HUES48 (cell line): ENCODE results near the gene NKAIN2.

Source experiments
- H3K27ac ChIP-seq: one replicate; pipeline ENCODE4 v1.7.0; 2013; ENCODE audit warnings: low read depth, low read length, inconsistent platforms
- H3K27me3 ChIP-seq: 2 replicates; pipeline ENCODE4 v1.6.1; 2013; ENCODE audit warnings: mild to moderate bottlenecking, low read length; ENCODE audit not compliant: control insufficient read depth, insufficient read depth
- H3K36me3 ChIP-seq: 2 replicates; pipeline ENCODE4 v1.6.1; 2013; ENCODE audit warnings: low read length; ENCODE audit not compliant: control insufficient read depth, insufficient read depth
- H3K4me1 ChIP-seq: 2 replicates; pipeline ENCODE4 v1.6.1; 2013; ENCODE audit warnings: mild to moderate bottlenecking, low read length; ENCODE audit not compliant: control insufficient read depth, insufficient read depth
- H3K4me3 ChIP-seq: 2 replicates; pipeline ENCODE4 v1.5.1; 2013; ENCODE audit warnings: mild to moderate bottlenecking, low read depth, low read length
- H3K9ac ChIP-seq: 2 replicates; pipeline ENCODE4 v1.6.1; 2013; ENCODE audit warnings: mild to moderate bottlenecking, low read depth, low read length, moderate library complexity
- H3K9me3 ChIP-seq: 2 replicates; pipeline ENCODE4 v1.6.1; 2013; ENCODE audit warnings: low read length; ENCODE audit not compliant: control insufficient read depth, insufficient read depth

NKAIN2 gene

GRCh38 chr6:124859366-124859765 is 1055.7 kb downstream of the NKAIN2 start:
- peaks cover 4% of the 10 kb centered on the region for H3K4me1 ChIP-seq

GRCh38 chr6:124866040-124866439 is 1062.4 kb downstream of the NKAIN2 start:
- H3K9me3 ChIP-seq: no peaks in the 10 kb centered on the region
- no peak overlapping the region for H3K4me3 ChIP-seq
- H3K9ac ChIP-seq: no peak overlapping the region
- no peak overlapping the region for H3K27ac ChIP-seq
- no peaks in the 10 kb centered on the region for H3K36me3 ChIP-seq
- H3K27me3 ChIP-seq: no peaks in the 10 kb centered on the region
- H3K4me1 ChIP-seq: no peaks in the 10 kb centered on the region

More at GRCh38 chr6:124859366-124859765, 1055.7 kb downstream of the NKAIN2 start:
- Histone ChIP-seq H3K9ac (no peak overlapping the region), H3K27me3 (no peaks in the 10 kb centered on the region), H3K9me3 (no peaks in the 10 kb centered on the region), H3K36me3 (no peaks in the 10 kb centered on the region), H3K4me3 (no peak overlapping the region), H3K27ac (no peak overlapping the region)

- Histone ChIP-seq H3K27ac (no peak overlapping the region), H3K27me3 (no peaks in the 10 kb centered on the region), H3K4me3 (no peak overlapping the region), H3K9me3 (no peaks in the 10 kb centered on the region), H3K4me1 (no peaks in the 10 kb centered on the region), H3K36me3 (no peaks in the 10 kb centered on the region), H3K9ac (no peak overlapping the region)
Measured at GRCh38 chr6:124867121-124867520, 1063.5 kb downstream of the NKAIN2 start.

- Histone ChIP-seq H3K9me3 (no peaks in the 10 kb centered on the region), H3K36me3 (no peaks in the 10 kb centered on the region), H3K9ac (no peak overlapping the region), H3K4me1 (no peaks in the 10 kb centered on the region), H3K4me3 (no peak overlapping the region), H3K27ac (no peak overlapping the region), H3K27me3 (no peaks in the 10 kb centered on the region)
Measured at GRCh38 chr6:124868481-124868880, 1064.8 kb downstream of the NKAIN2 start.

DNA sequence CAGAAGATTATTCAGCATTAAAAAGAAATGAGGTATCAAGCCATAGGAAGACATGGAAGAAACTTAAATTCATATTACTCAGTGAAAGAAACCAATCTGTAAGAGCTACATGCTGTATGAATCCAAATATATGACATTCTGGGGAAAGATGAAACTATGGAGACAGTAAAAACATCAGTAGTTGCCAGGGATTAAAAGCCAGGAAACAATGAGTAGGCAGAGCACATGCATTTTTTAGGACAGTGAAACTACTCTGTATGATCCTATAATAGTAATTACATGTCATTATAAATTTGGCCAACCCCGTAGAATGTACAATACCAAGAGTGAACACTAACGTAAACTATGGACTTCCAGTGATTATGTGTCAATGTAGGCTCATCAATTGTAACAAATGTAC is 1065.8 kb downstream of the NKAIN2 start:
- Histone ChIP-seq H3K4me3 (no peak overlapping the region), H3K9ac (no peak overlapping the region), H3K27me3 (no peaks in the 10 kb centered on the region), H3K9me3 (no peaks in the 10 kb centered on the region), H3K36me3 (no peaks in the 10 kb centered on the region), H3K27ac (no peak overlapping the region), H3K4me1 (no peaks in the 10 kb centered on the region)

DNA sequence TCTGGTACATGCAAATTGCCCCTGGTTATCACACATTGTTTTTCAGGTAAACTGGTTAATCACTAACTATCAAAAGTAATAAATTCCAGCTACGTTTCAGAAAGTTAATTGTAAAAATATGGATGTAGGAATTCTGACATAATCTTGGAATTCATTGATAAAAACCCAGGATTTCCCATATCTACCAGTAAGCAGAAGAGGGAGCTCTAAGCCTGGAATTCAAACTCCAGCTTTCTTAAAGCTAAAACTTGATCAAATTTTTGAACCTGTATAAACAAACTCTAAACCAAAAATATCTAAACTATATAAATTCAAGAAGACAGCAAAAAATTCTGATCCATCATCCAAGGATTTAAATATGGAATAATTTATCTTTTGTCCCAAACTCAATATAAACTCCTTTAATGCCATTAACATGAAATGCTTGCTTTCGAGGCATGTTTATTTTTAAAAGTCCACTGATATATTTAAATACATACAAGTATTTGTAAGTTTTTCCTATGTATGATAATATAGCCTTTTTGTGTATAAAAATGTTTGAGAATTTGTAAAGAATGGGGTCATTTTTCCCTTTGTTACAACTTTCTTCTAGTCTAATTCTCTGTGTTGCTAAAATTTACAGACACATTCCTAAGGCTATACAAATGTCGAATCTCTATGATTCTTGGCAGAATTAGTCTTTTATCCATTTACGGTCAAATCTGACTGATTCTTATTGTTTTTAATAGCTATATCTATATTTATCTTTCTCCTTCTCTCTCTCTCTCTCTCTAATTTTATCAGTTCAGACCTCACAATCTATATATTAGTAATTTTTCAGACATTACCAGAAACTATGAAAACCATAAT is 1067.2 kb downstream of the NKAIN2 start:
- Histone ChIP-seq H3K27me3 (no peaks in the 10 kb centered on the region), H3K4me1 (no peaks in the 10 kb centered on the region), H3K4me3 (no peak overlapping the region), H3K9me3 (no peaks in the 10 kb centered on the region), H3K27ac (no peak overlapping the region), H3K9ac (no peak overlapping the region), H3K36me3 (no peaks in the 10 kb centered on the region)

- H3K4me1 ChIP-seq: no peaks in the 10 kb centered on the region
- H3K9me3 ChIP-seq: no peaks in the 10 kb centered on the region
- no peaks in the 10 kb centered on the region for H3K27me3 ChIP-seq
- H3K9ac ChIP-seq: no peak overlapping the region
- H3K27ac ChIP-seq: no peak overlapping the region
- no peaks in the 10 kb centered on the region for H3K36me3 ChIP-seq
- H3K4me3 ChIP-seq: no peak overlapping the region
Measured at GRCh38 chr6:124872361-124873065, 1068.8 kb downstream of the NKAIN2 start.

GRCh38 chr6:124873066-124873410 is 1069.4 kb downstream of the NKAIN2 start:
- no peaks in the 10 kb centered on the region for H3K36me3 ChIP-seq
- H3K27ac ChIP-seq: no peak overlapping the region
- no peak overlapping the region for H3K4me3 ChIP-seq
- H3K4me1 ChIP-seq: no peaks in the 10 kb centered on the region
- H3K9me3 ChIP-seq: no peaks in the 10 kb centered on the region
- no peaks in the 10 kb centered on the region for H3K27me3 ChIP-seq
- no peak overlapping the region for H3K9ac ChIP-seq
